Epithelial cell of esophagus (primary cell): ENCODE data around the gene IDH2.

Experiments used
- DNase-seq: peaks from one replicate; pipeline ENCODE4 v3.0.0; 2010; ENCODE audit warnings: low read depth
- H3K4me3 ChIP-seq: 2 replicates; pipeline ENCODE4 v1.5.1; 2011; ENCODE audit warnings: mild to moderate bottlenecking, low read length, control low read depth
- TF ChIP-seq, protein P1 (sequence below): IDR thresholded peaks from 2 replicates; pipeline ENCODE4 v1.5.1; 2011; ENCODE audit warnings: low read depth, mild to moderate bottlenecking, low read length, control low read depth, inconsistent platforms; ENCODE audit not compliant: insufficient read depth; ENCODE audit errors: missing control alignments

The IDH2 gene

DNA sequence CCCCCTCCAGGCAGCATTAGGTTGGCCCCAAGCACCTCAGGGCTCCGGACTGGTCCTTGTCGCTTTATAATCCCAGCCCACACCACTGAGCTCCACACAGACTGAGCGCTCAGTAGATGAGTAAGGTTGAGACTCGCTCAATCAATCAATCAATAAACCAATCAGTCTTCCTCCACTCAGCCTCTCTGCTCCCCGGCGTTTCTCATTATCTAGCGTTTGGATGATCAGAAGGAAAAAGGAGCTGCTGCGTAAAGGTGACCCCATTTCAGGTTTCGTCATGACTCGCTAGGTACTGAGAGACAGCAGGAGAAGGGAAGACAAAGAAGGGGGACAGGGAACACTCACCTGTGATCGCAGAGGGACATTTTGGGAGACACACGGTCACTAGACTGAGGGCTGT lies 59.9 kb downstream of the IDH2 start:
- H3K4me3 ChIP-seq = no peak overlapping the region
- no peak for DNase-seq
- TF ChIP-seq, protein P1, sequence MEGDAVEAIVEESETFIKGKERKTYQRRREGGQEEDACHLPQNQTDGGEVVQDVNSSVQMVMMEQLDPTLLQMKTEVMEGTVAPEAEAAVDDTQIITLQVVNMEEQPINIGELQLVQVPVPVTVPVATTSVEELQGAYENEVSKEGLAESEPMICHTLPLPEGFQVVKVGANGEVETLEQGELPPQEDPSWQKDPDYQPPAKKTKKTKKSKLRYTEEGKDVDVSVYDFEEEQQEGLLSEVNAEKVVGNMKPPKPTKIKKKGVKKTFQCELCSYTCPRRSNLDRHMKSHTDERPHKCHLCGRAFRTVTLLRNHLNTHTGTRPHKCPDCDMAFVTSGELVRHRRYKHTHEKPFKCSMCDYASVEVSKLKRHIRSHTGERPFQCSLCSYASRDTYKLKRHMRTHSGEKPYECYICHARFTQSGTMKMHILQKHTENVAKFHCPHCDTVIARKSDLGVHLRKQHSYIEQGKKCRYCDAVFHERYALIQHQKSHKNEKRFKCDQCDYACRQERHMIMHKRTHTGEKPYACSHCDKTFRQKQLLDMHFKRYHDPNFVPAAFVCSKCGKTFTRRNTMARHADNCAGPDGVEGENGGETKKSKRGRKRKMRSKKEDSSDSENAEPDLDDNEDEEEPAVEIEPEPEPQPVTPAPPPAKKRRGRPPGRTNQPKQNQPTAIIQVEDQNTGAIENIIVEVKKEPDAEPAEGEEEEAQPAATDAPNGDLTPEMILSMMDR = no peak

DNA sequence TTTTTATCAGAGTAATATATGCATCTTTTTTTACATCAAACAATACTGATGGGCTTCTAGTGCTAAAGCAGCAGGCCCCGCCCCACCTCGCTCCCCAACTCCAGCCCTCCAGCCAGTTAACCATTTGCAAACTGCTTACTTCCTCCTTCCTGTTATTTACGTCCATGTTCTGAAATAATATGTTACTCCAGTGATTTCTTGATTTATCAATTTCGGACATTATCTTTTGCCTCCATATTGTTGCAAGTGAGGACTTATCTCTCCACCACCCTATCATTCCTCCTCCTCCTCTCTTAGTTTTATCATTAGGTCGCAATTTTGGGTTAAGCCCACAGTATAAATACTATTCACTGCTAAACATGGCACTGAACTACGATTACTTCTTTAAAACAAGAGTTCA lies 61.6 kb downstream of the IDH2 start:
- TF ChIP-seq, protein P1 = no peak
- H3K4me3 ChIP-seq = no peak overlapping the region

DNA sequence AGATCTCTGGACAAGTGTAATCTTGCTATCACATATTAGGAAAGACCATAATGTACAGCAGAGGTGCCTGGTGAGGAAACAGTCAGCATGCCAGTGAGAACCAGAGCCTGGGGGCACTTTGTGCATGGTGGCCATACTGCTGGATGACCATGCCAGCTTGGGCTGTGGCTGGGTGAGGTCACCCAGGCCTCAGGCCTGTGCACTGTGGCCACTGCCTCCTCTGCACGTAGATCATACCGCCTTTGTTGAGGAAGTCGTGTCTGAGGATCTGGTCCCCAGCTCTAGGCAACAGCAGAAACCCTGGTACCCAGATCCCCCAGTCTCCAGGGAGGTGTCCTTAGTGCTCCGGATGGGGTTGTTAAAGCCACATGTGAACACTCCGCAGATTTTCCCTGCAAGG lies 62.3 kb downstream of the IDH2 start:
- TF ChIP-seq, protein P1 = no peak
- no peak overlapping the region for H3K4me3 ChIP-seq
- DNase-seq = no peak

More for the DNA sequence above, 61.6 kb downstream of the IDH2 start:
- no peak for DNase-seq

DNA sequence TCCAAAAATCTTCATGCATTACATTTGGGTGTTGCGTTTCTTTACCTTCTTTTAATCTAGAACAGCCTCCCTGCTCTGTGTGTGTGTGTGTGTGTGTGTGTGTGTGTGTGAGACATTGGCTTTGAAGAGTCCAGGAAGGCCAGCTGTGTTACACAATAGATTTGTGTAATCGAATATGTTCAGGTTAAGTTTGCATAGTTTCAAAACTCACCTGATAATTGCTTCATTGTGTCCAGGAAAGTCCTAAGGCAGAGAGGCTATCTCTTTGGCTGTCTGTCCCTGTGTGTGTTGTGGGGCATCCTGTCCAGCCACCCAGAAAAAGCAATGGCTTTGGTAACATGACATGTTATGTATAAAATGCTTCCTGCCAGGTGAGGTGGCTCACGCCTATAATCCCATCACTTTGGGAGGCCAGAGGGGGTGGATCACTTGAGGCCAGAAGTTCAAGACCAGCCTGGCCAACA lies 63.6 kb downstream of the IDH2 start:
- TF ChIP-seq, protein P1 = no peak

DNA sequence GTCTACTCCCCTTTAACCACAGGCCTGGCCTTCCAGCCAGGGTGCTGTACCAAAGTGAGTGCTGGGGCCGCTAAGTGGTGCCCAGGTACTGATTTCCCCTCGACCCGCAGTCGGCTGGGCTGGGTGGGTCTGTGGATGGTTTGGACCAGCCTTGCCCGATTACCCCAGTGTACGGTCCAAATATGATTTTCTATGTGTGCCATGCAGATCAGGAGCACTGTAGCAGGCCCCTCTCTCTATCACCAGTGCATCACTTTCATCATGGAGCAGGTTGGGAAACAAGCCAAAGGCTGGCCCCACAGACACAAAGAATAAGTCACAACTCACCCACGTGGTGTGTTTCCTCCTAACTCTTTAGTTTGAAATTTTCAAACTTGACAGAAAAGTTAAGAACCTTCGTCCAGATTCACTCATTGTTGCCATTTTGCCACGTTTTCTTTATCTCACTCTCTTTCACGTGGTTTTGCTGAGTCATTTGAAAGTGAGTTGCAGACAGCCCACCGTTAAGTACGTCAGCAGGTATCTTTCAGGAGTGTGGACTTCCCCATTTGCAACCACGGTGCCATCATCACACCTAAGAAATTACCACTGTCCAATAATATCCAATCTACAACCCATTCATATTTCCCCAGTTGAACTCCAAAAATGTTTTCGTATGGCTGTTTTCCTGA lies 64.2 kb downstream of the IDH2 start:
- H3K4me3 ChIP-seq = no peak overlapping the region
- peak; percentile 58 for DNase-seq
- TF ChIP-seq, protein P1 = no peak

More for the DNA sequence above, 63.6 kb downstream of the IDH2 start:
- peak; percentile 55 for DNase-seq
- no peak overlapping the region for H3K4me3 ChIP-seq

DNA sequence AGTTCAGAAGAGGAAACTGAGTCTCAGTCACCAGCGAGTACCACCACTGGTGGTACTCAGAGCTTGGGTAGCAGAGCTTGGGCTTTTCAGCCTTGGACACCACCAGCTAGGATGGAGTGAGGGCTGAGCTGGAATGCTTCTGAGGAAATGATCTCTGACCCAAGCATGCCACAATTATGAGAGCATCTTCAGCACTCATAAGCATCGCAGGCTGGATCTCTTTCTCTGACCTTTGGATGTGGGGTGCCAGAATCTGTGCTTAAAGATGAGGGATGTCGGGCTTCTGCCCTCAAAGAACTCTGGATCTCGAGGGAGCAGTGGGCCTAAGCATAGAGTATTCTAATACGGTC lies 64.8 kb downstream of the IDH2 start:
- DNase-seq = no peak
- TF ChIP-seq, protein P1 = no peak

DNA sequence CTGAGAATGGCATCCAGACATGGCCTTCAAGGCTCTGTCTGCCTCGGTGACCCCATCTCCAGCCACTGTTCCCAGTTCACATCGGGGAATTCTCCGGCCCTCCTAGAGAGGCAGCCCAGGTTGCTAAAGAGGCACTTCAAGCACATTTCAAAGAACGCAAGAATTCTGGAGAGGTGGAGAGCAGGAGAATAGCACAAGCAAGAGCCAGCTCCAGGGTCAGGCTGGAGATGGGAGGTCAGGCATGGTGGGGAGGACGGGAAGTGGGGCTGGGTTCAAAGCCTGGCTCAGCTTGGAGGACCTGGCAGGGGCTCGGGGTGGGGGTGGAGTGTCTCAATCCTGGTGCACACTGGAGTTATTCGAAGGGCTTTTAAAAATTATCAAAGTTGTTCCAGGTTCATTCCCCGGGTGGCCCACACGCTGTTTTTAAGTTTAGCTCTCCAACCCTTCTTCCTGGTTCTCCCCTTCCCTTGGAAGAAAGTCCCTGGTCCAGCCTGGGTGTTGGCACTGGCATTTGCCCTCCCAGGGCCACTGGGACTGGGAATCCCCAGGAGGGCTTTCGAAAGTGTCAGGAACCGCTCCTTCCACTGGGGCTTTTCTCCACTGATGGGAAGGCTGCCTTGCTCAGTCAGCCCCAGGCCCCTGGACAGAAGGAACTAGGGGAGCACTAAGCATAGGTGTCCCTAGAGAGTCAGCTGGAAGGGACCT lies 65.3 kb downstream of the IDH2 start:
- TF ChIP-seq, protein P1 = no peak
- DNase-seq = no peak
- no peak overlapping the region for H3K4me3 ChIP-seq

More for the DNA sequence above, 64.8 kb downstream of the IDH2 start:
- no peak overlapping the region for H3K4me3 ChIP-seq
